NT2/D1 (cell line): ENCODE results near the gene EFR3B.

Experiments used
- SUZ12 ChIP-seq: IDR thresholded peaks from 2 replicates; pipeline ENCODE4 v1.6.1; 2011; ENCODE audit not compliant: insufficient read length, insufficient read depth; ENCODE audit errors: extremely low read depth
- YY1 ChIP-seq: IDR thresholded peaks from 2 replicates; pipeline ENCODE4 v1.6.1; 2011; ENCODE audit not compliant: insufficient read length, insufficient read depth
- ZNF274 ChIP-seq: IDR thresholded peaks from 2 replicates; pipeline ENCODE4 v1.6.1; 2011; ENCODE audit warnings: mild to moderate bottlenecking, low read depth, low read length

DNA sequence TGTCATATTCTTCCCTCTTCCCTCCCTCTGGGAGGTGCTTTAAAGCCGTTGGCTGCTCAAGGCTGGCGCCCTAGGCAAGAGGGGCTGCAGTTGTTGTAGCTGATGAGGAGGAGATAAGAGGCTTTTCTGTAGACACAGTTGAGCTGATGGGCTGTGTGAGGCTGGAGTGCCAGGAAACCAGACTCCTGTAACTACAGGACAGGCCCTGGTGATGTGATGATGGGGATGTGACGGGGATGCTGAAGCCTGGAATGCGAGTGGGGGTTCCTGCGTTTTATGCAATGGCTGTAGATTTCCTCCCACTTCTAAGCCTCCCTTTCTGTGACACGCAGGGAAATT lies 5.7 kb upstream of the EFR3B start:
- no peak for TF ChIP-seq SUZ12
- no peak for TF ChIP-seq YY1
- no peak for TF ChIP-seq ZNF274
